Endodermal cell (in vitro differentiated cells): ENCODE measurements around the gene DZANK1. TPM values are rescaled to one million over a fixed set of nuclear protein-coding genes. Genes with fewer than 3 reads are reported as not detected.

Source experiments
- DNase-seq: peaks from one replicate; pipeline ENCODE4 v3.0.0-alpha.2; 2017
- H3K27ac ChIP-seq: 2 replicates; pipeline ENCODE4 v1.5.1; 2013; ENCODE audit warnings: mild to moderate bottlenecking, low read depth, low read length, moderate library complexity
- H3K27me3 ChIP-seq: 2 replicates; pipeline ENCODE4 v1.6.1; 2013; ENCODE audit warnings: mild to moderate bottlenecking, low read length, moderate library complexity; ENCODE audit not compliant: insufficient read depth, control insufficient read depth, poor library complexity, severe bottlenecking
- H3K36me3 ChIP-seq: 2 replicates; pipeline ENCODE4 v1.7.0; 2013; ENCODE audit warnings: mild to moderate bottlenecking, low read length, moderate library complexity; ENCODE audit not compliant: control insufficient read depth, insufficient read depth
- H3K4me1 ChIP-seq: one replicate; pipeline ENCODE4 v1.7.0; 2013; ENCODE audit warnings: low read length; ENCODE audit not compliant: control insufficient read depth, insufficient read depth
- H3K4me3 ChIP-seq: 2 replicates; pipeline ENCODE4 v1.5.1; 2013; ENCODE audit warnings: mild to moderate bottlenecking, low read length, moderate library complexity
- H3K9ac ChIP-seq: 2 replicates; pipeline ENCODE4 v1.6.1; 2013; ENCODE audit warnings: mild to moderate bottlenecking, low read length, moderate library complexity; ENCODE audit not compliant: poor library complexity, severe bottlenecking; ENCODE audit errors: extremely low read depth
- H3K9me3 ChIP-seq: 2 replicates; pipeline ENCODE4 v1.6.1; 2013; ENCODE audit warnings: mild to moderate bottlenecking, low read length, moderate library complexity; ENCODE audit not compliant: control insufficient read depth
- H3K27ac Mint-ChIP-seq: 2 replicates; pipeline ENCODE4 v1.8.0; 2020; ENCODE audit warnings: mixed read lengths
- H3K27me3 Mint-ChIP-seq: 2 replicates; pipeline ENCODE4 v1.8.0; 2021; ENCODE audit warnings: mild to moderate bottlenecking, mixed read lengths; ENCODE audit not compliant: insufficient read depth
- H3K36me3 Mint-ChIP-seq: 2 replicates; pipeline ENCODE4 v1.8.0; 2020; ENCODE audit warnings: low read depth, mixed read lengths
- H3K4me1 Mint-ChIP-seq: 2 replicates; pipeline ENCODE4 v1.8.0; 2020; ENCODE audit warnings: mixed read lengths
- H3K4me3 Mint-ChIP-seq: 2 replicates; pipeline ENCODE4 v1.8.0; 2020; ENCODE audit warnings: mild to moderate bottlenecking, moderate library complexity, mixed read lengths
- H3K9me3 Mint-ChIP-seq: 2 replicates; pipeline ENCODE4 v1.8.0; 2020; ENCODE audit warnings: mild to moderate bottlenecking, mixed read lengths
- WGBS, 2 experiments: methylation state at CpG; one replicate each; pipeline versions ENCODE4 v1.1.5 to v1.1.7; 2013; ENCODE audit warnings: missing lambda C conversion rate in 2 of 2, mixed read lengths in 1 of 2; ENCODE audit not compliant: insufficient coverage in 1 of 2, insufficient read length in 1 of 2; 5-methylcytosine and 5-hydroxymethylcytosine counted together
- total RNA-seq, 2 donors: library from RNA; stranded (reverse); fragmentation: NEBNext Ultra II Directional in 1 of 2; extraction: Animal tissue kit (Norgen Biotek cat#: 25700) in 1 of 2; gene quantifications; 2 replicates in 1 of 2; 3 replicates in 1 of 2; pipeline ENCODE4 v1.2.1, GENCODE V29; 2021
- TF ChIP-seq, protein P1 (sequence below): fragments of 200-600 bp; sonication (generic); conservative IDR thresholded peaks from 2 replicates; pipeline ENCODE4 v1.5.0; 2021; ENCODE audit warnings: antibody characterized with exemption, mild to moderate bottlenecking

Gene DZANK1
- total RNA-seq, 2 donors from 2014 or later = 14.8 to 18.8 TPM

- TF ChIP-seq, protein P1, sequence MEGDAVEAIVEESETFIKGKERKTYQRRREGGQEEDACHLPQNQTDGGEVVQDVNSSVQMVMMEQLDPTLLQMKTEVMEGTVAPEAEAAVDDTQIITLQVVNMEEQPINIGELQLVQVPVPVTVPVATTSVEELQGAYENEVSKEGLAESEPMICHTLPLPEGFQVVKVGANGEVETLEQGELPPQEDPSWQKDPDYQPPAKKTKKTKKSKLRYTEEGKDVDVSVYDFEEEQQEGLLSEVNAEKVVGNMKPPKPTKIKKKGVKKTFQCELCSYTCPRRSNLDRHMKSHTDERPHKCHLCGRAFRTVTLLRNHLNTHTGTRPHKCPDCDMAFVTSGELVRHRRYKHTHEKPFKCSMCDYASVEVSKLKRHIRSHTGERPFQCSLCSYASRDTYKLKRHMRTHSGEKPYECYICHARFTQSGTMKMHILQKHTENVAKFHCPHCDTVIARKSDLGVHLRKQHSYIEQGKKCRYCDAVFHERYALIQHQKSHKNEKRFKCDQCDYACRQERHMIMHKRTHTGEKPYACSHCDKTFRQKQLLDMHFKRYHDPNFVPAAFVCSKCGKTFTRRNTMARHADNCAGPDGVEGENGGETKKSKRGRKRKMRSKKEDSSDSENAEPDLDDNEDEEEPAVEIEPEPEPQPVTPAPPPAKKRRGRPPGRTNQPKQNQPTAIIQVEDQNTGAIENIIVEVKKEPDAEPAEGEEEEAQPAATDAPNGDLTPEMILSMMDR = no peak
- Mint-ChIP-seq H3K4me1 (peaks cover 9% of the 10 kb centered on the region), H3K36me3 (no peaks in the 10 kb centered on the region), H3K27me3 (no peaks in the 10 kb centered on the region), H3K27ac (no peak overlapping the region), H3K9me3 (no peaks in the 10 kb centered on the region), H3K4me3 (no peak overlapping the region)
- no peaks in the 10 kb centered on the region for H3K4me1 ChIP-seq
- no peak for DNase-seq
- WGBS, 2 experiments = 71 to 88% methylated on average over 2 to 4 of the region's 5 CpGs
- no peaks in the 10 kb centered on the region for H3K27me3 ChIP-seq
- H3K9me3 ChIP-seq = no peaks in the 10 kb centered on the region
- no peaks in the 10 kb centered on the region for H3K36me3 ChIP-seq
- H3K4me3 ChIP-seq = no peak overlapping the region
- no peak overlapping the region for H3K9ac ChIP-seq
- no peak overlapping the region for H3K27ac ChIP-seq
Measured at GRCh38 chr20:18414140-18414539, 52.7 kb downstream of the DZANK1 start.

DNA sequence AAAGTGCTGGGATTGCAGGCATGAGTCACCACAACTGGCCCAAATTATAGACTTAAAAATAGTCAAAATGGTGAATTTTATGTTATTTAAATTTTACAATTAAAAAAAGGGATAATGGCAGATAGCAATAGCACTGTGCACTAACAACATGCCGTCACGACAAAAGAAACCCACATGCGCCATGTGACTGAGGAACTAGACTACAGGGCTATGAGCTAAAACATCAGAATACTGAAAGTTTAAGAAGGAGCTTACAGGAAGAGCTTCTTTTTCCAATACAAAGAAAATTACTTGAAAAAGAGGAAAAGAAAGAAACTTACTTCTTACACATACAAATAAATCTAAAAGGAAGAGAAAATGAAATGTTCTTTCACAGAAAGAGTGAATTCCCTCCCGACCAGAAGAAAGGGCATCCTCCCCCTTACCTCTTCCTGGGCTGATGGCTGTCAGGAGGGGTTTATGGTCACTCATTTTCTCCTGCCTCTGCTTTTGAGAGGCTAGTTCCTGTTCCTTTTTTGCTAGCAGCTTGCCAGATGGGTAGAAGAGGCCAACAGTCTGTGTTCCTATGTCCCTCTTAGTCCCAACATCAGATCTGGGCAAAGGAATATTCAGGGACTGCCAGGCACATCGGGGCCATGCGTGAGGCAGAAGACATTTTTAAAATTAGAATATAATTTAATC is 54.5 kb downstream of the DZANK1 start:
- Histone ChIP-seq H3K9ac (no peak overlapping the region), H3K36me3 (no peaks in the 10 kb centered on the region), H3K27ac (no peak overlapping the region), H3K27me3 (no peaks in the 10 kb centered on the region), H3K4me1 (no peaks in the 10 kb centered on the region), H3K9me3 (no peaks in the 10 kb centered on the region), H3K4me3 (no peak overlapping the region)
- no peaks in the 10 kb centered on the region for H3K27me3 Mint-ChIP-seq
- H3K27ac Mint-ChIP-seq = no peak overlapping the region
- 95 to 100% methylated on average over 3 to 4 of the region's 6 CpGs for WGBS, 2 experiments
- DNase-seq = no peak
- peaks cover 9% of the 10 kb centered on the region for H3K4me1 Mint-ChIP-seq
- H3K4me3 Mint-ChIP-seq = no peak overlapping the region
- no peaks in the 10 kb centered on the region for H3K9me3 Mint-ChIP-seq
- H3K36me3 Mint-ChIP-seq = no peaks in the 10 kb centered on the region
- TF ChIP-seq, protein P1 = no peak

- Mint-ChIP-seq H3K36me3 (peaks cover 29% of the 10 kb centered on the region), H3K9me3 (peaks cover 12% of the 10 kb centered on the region), H3K27ac (no peak overlapping the region), H3K4me3 (no peak overlapping the region), H3K4me1 (no peaks in the 10 kb centered on the region), H3K27me3 (no peaks in the 10 kb centered on the region)
- peak; percentile 72 for DNase-seq
- H3K9ac ChIP-seq = no peak overlapping the region
- no peak overlapping the region for H3K27ac ChIP-seq
- no peak overlapping the region for H3K4me3 ChIP-seq
- H3K4me1 ChIP-seq = no peaks in the 10 kb centered on the region
- peaks cover 6% of the 10 kb centered on the region for H3K9me3 ChIP-seq
- TF ChIP-seq, protein P1 = peak; percentile 63
- no peaks in the 10 kb centered on the region for H3K27me3 ChIP-seq
- 90 to 91% methylated on average over 8 of the region's 8 CpGs for WGBS, 2 experiments
- H3K36me3 ChIP-seq = no peaks in the 10 kb centered on the region
Measured at GRCh38 chr20:18405826-18406225, 61.0 kb downstream of the DZANK1 start.
